ENCODE data around the gene POTEF.
"Not testable (repeated sequence)": the region's sequence is repeated elsewhere in the genome, so short reads cannot be mapped to it uniquely, and the experiment has no call there.

DNA sequence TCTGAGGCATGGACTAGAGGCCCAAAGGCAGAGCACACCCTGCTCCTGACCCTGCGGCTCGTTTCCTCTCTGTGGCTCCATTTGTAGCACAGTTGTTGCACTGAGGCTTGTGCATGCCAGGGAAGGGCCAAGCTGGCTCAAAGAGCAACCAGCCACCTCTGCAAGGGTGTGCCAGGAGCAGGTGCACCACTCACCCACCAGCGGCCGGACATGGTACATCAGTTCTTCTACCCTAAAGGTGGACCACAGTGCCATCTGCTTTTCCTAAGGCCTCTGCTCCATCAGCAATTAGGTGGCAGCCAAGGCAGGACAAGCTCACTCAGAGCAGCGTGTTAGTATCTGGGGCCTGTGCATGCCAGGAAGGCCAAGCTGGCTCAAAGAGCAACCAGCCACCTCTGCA is 66.4 kb downstream of the POTEF start:
- TF ChIP-seq, protein P1, sequence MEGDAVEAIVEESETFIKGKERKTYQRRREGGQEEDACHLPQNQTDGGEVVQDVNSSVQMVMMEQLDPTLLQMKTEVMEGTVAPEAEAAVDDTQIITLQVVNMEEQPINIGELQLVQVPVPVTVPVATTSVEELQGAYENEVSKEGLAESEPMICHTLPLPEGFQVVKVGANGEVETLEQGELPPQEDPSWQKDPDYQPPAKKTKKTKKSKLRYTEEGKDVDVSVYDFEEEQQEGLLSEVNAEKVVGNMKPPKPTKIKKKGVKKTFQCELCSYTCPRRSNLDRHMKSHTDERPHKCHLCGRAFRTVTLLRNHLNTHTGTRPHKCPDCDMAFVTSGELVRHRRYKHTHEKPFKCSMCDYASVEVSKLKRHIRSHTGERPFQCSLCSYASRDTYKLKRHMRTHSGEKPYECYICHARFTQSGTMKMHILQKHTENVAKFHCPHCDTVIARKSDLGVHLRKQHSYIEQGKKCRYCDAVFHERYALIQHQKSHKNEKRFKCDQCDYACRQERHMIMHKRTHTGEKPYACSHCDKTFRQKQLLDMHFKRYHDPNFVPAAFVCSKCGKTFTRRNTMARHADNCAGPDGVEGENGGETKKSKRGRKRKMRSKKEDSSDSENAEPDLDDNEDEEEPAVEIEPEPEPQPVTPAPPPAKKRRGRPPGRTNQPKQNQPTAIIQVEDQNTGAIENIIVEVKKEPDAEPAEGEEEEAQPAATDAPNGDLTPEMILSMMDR (IDR thresholded peaks at IDR 0.05): not testable (repeated sequence)
- not testable (repeated sequence) for TF ChIP-seq POLR2A (IDR thresholded peaks at IDR 0.05)

All from lower leg skin (tissue), 3 donors.